ENCODE measurements around the gene PSMB3.
A peak's percentile ranks its signal among the peaks of the same experiment; 100 is the strongest.

Gene PSMB3

DNA sequence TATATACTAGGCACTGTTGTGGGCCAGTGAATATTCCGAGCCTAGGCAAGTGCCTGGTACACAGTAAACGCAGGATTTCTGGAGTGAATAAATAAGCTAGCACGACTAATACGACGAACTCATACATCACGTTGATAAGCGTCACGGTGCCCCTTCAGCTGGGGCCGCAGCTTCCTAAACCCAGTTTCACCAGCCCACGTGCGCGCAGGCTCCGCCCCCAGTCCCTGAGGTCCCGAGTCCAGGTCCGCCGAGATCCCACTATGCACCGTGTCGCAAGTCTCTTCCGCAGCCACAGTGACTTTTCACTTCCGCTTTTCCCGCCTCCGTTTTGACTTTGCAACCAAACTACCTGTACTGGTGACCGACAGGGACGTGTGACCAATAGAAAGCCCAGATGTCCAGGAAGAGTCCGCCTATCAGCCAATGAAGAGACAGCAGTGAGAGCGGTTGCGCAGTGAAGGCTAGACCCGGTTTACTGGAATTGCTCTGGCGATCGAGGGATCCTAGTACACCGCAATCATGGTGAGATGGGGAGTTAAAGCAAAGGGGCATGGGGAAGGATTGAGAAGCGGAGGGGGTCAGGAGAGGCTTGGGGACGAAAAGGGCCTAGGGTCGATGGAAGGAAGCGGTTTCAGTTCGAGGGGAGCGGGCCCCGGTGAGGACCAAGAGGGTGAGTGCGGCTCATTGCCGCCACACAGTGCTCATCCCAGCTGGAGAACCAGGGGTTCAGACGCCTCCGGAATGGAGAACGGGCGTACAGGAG is at the start of gene PSMB3:
Gene PSMB3 (plus strand): TSS at position 434 of the 763 bp plus-strand sequence. CDS start 86 bp downstream, at position 520.
- DNase-seq (ENCODE audit: low read depth in 2 of 3, low spot score in 2 of 3): peak; percentile 74 to 91 (median 84)

DNA sequence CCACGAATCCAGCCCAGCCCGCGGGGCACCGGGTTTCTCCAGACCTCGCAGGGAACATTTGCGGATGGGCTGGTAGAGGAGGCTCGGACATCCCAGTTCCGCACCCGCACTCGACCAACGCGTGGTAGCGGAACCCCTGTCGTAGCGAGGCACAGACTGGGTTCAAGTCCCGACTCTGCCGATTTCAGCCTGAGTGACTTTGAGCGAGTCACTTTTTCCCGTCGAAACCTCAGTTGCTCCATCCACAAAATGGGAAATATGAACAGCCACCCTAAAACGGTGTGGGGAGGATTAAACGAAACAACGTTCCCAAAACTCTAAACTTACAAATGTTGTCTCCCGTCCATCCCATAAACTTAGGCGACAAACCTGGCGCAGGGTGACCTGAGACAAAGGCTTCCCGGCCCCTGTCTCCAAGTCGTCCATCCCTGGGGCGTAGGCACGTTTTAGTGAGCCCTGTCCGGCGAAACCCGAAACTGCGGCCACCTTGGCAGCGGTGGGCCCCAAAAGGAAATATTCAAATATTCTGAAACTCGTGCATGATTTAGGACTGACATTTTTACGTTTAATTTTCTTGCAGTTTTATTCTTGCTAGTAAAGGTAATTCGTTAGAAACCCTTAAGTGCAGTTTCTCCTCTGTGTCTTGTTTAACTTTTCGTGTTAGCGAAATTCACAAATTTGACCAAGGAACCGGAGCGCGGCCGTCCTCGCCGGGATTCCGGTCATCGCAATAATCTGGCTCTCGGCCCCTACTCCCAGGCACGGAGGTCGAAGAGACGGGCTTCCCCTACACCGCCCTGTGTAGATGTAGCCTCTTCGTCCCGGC is 49.4 kb upstream of the PSMB3 start:
- DNase-seq (ENCODE audit: low read depth in 2 of 3, low spot score in 2 of 3): peak in 1 of 3 experiments; percentile 29

DNA sequence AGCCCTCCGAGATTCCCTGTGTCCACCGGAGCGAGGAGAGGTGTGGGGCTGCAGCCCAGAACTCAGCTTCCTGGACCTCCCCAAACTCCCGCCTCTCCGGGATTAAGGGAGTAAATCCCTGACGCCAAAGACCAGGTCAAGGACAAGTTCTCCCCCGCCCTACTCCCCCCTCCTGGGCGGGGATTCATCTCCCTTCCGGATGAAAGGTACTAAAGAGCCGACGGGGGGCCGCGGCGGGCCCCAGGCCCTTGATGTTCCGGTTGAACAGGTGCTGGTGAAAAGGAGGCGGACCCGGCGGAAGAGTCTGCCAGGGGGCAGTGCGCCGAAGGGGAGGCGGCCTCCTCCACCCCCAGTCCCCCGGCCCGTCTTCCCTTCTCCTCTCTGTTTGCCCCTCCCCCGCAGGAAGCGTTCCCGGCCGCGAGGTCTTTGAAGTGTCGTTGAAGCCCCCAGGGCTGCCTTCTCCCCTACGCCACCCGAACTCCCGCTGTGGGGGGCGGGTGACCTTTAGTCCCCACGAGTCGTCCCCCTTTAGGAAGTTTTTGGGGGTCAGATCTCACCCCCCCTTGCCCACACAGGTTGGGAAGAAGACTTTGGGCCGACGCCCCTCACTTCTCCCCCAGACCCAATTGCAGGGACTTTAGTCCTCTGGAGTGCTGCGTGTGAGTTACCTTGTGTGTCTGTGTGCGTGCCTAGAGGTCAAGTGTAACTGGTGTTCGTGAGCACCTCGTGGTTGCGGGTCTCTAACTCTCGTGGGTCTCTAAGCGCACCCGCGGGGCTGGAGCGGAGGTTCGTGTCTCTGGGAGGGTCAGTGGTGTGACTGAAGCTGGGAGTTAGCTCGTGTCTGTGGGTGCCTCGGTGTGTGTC is 48.6 kb upstream of the PSMB3 start:
- peak; percentile 69 to 76 (median 70) for DNase-seq (ENCODE audit: low read depth in 2 of 3, low spot score in 2 of 3)

- peak in 1 of 3 experiments; percentile 42 for DNase-seq (ENCODE audit: low read depth in 2 of 3, low spot score in 2 of 3)
Observed at GRCh38 chr17:38704606-38705522, 47.7 kb upstream of the PSMB3 start, which contains the start of gene MLLT6. TSS of gene MLLT6 (plus strand) at chr17:38705273. CDS start at chr17:38705633, 360 bp downstream.

DNA sequence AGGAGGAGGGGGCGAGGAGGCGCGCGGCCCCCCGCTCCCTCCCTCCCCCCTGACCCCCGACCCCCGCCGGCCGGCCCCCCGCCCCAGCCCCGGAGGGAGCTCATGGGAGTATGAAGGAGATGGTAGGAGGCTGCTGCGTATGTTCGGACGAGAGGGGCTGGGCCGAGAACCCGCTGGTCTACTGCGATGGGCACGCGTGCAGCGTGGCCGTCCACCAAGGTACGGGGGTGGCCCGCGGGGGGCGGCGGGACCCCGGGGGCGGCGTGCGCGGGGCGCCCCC is 47.1 kb upstream of the PSMB3 start:
- DNase-seq (ENCODE audit: low read depth in 2 of 3, low spot score in 2 of 3): no peak

- DNase-seq (ENCODE audit: low read depth in 2 of 3, low spot score in 2 of 3): no peak
Observed at GRCh38 chr17:38705803-38706504, 46.6 kb upstream of the PSMB3 start.

- no peak for DNase-seq (ENCODE audit: low read depth in 2 of 3, low spot score in 2 of 3)
Observed at GRCh38 chr17:38706505-38707216, 45.9 kb upstream of the PSMB3 start.

- DNase-seq (ENCODE audit: low read depth in 2 of 3, low spot score in 2 of 3): no peak
Observed at GRCh38 chr17:38707678-38708351, 44.7 kb upstream of the PSMB3 start.

- no peak for DNase-seq (ENCODE audit: low read depth in 2 of 3, low spot score in 2 of 3)
Observed at GRCh38 chr17:38709104-38709820, 43.3 kb upstream of the PSMB3 start.

DNA sequence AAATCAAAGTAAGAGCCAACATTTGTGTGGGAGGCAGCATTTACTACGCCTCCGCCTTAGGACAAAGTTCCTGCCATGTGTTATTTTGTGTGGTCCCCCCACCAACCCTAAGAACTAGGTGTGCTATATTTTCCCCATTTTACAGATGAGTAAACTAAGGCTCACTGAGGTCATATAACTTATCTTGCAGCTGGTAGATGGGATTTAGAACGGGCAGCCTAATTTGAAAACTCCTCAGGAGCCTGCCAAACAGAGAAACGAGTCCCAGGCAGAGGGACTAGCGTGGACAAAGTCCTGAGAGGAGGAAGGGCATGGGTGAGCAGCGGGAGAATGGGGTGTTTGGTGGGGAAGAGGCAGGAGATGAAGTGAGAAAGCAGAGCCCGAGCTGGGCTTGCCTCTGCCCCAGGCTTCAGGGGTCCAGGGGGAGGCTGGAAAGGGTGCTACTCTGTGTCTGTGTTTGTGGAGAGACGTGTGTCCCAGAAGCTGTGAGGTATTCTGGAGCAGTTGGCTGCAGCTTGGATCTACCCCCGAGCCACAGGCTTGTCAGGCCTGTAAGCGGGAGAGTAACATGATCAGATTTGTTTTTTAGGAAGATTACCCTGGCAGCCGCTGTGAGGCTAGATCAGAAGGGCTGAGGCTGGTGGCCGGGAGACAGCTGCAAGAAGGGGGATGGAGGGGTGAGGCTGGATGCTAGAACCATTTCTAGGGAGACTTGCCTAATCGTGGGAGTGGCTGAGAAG is 42.5 kb upstream of the PSMB3 start:
- DNase-seq (ENCODE audit: low read depth in 2 of 3, low spot score in 2 of 3): no peak

DNA sequence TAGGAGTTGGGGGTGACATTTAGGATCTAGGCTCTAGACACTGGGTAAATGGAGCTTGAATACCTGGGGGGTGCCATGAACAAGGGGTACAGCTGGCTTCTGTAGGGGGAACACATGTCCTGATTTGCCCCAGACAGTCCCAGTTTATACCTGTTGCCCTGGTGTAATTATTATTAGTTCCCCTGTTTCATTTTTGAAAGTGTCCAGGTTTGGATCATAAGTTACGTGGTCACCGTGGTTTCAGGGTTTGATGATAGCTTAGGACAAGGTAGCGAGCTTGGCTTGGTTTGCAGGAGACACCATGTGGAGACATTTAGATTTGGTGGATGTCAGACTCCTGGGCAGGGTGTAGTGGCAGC is 42.0 kb upstream of the PSMB3 start:
- no peak for DNase-seq (ENCODE audit: low read depth in 2 of 3, low spot score in 2 of 3)

DNA sequence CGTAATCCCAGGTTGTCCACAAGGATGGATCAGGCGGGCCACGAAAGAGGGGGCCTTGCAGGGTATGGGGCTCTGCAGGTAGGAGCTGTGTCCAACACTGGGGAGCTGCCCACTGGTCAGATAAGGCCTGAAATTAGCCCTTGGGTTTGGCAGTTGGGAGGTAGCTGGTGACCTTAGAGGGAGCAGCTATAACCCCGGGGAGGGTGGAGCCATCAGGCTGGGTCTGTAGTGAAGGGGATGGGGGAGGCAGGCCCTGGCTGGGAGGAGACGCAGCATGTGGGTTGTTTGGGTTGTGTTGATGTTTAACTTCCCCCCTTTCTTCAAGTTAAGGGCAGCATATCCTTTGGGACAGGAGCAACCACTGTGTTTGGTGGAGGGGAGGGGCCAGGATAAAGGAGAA is 41.6 kb upstream of the PSMB3 start:
- no peak for DNase-seq (ENCODE audit: low read depth in 2 of 3, low spot score in 2 of 3)

DNA sequence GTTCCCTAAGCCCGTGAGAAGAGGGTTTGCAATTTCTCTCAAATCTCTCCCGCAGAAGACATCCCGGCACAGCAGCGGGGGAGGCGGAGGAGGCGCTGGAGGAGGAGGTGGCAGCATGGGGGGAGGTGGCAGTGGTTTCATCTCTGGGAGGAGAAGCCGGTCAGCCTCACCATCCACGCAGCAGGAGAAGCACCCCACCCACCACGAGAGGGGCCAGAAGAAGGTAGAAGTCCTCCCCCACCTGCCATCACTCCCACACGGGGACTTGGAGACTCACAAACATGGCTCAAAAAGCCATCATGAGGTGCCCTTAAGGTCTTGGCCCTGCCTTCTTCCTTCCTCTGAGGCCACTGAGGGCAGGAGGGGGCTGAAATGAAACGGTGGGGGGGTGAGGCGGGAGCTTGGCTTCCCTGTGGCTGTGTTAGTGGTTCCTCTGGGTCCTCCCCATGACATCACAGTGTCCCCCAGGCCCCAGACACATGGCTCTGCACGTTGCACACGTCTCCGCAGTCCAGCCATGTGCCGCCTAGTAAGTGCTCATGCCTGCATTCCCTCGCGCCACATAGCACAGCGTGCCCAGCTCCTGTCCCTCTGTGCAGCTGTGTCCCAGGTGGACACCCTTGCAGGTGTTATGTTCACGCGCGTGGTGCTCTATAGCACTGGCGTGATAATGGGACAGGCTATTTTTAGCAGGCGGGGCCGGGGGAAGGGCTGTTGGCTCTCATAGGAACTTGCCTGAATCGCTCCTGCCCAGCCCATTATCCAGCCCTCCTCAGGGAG is 40.6 kb upstream of the PSMB3 start:
- DNase-seq (ENCODE audit: low read depth in 2 of 3, low spot score in 2 of 3): no peak

GRCh38 chr17:38712593-38712992 is 39.9 kb upstream of the PSMB3 start:
- DNase-seq (ENCODE audit: low read depth in 2 of 3, low spot score in 2 of 3): no peak

GRCh38 chr17:38713456-38714075 is 39.0 kb upstream of the PSMB3 start:
- no peak for DNase-seq (ENCODE audit: low read depth in 2 of 3, low spot score in 2 of 3)
